GM19351 (cell line): Measurements from ENCODE around the gene NINL.
"Not testable (repeated sequence)": the region's sequence is repeated elsewhere in the genome, so short reads cannot be mapped to it uniquely, and the experiment has no call there.

Source experiments
- ATAC-seq: cut with Tn5 transposase; IDR thresholded peaks from one replicate; pipeline ENCODE4 v1.9.1; 2021; ENCODE audit warnings: mild to moderate bottlenecking, moderate library complexity; ENCODE audit not compliant: unreplicated experiment

The NINL gene

GRCh38 chr20:25507385-25508082, 77.8 kb downstream of the NINL start:
- ATAC-seq, result no peak

- no peak for ATAC-seq
Measured at GRCh38 chr20:25504366-25505135, 80.8 kb downstream of the NINL start.

GRCh38 chr20:25503936-25504335, 81.4 kb downstream of the NINL start:
- ATAC-seq, result no peak

- not testable (repeated sequence) for ATAC-seq
Measured at GRCh38 chr20:25503051-25503639, 82.2 kb downstream of the NINL start.

- no peak for ATAC-seq
Measured at GRCh38 chr20:25500880-25501351, 84.4 kb downstream of the NINL start.

- ATAC-seq, result no peak
Measured at GRCh38 chr20:25499855-25500434, 85.4 kb downstream of the NINL start.

GRCh38 chr20:25499031-25499430, 86.3 kb downstream of the NINL start:
- ATAC-seq, result no peak

GRCh38 chr20:25498280-25498606, 87.1 kb downstream of the NINL start:
- no peak for ATAC-seq

- no peak for ATAC-seq
Measured at GRCh38 chr20:25497586-25498279, 87.6 kb downstream of the NINL start.

GRCh38 chr20:25496968-25497401, 88.3 kb downstream of the NINL start:
- no peak for ATAC-seq

GRCh38 chr20:25496165-25496967, 89.0 kb downstream of the NINL start:
- ATAC-seq, result no peak

GRCh38 chr20:25495189-25495824, 90.0 kb downstream of the NINL start:
- ATAC-seq, result no peak

- no peak for ATAC-seq
Measured at GRCh38 chr20:25494506-25495188, 90.7 kb downstream of the NINL start.

GRCh38 chr20:25493748-25494505, 91.4 kb downstream of the NINL start:
- ATAC-seq, result no peak

- ATAC-seq, result no peak
Measured at GRCh38 chr20:25493137-25493536, 92.2 kb downstream of the NINL start.

GRCh38 chr20:25491446-25492038, 93.8 kb downstream of the NINL start:
- ATAC-seq, result no peak

GRCh38 chr20:25490656-25491445, 94.5 kb downstream of the NINL start:
- ATAC-seq, result no peak
